H1 (cell line): Measurements from ENCODE around the gene CHCHD6. TPM values are rescaled to one million over a fixed set of nuclear protein-coding genes. Genes with fewer than 3 reads are reported as not detected.

Experiments
- CTCF ChIA-PET: fragments of 300-600 bp; sonication (Branson Sonifier 250); formaldehyde crosslinking; loops from one replicate; lab custom pipeline; 2021; ENCODE audit not compliant: partially characterized antibody; lab: Charles Lee
- POLR2A ChIA-PET: fragments of 300-600 bp; sonication (Branson Sonifier 250); formaldehyde crosslinking; loops from one replicate; lab custom pipeline; 2021; ENCODE audit warnings: inconsistent platforms; ENCODE audit not compliant: partially characterized antibody; lab: Charles Lee
- DNase-seq, 2 experiments: peaks; one replicate each; pipeline versions ENCODE4 v3.0.0 to v3.0.0-alpha.2; 2010 to 2022; ENCODE audit warnings: low spot score in 2 of 2, low read depth in 1 of 2, mixed read lengths in 1 of 2
- FAIRE-seq: peaks from 2 replicates; lab custom pipeline; 2011; peaks lifted over from hg19 to GRCh38; lab: Jason Lieb, UNC
- H2AFZ ChIP-seq: 2 replicates; pipeline ENCODE4 v1.8.1; 2012; ENCODE audit warnings: low read length, inconsistent platforms
- H2AK5ac ChIP-seq: 2 replicates; pipeline ENCODE4 v1.6.1; 2013; ENCODE audit warnings: low read depth, low read length
- H2BK120ac ChIP-seq: replicated peaks from 2 replicates; pipeline ENCODE3; 2013; ENCODE audit warnings: low read depth, low read length, inconsistent platforms
- H2BK12ac ChIP-seq: 2 replicates; pipeline ENCODE4 v1.6.1; 2013; ENCODE audit warnings: low read depth, low read length
- H2BK15ac ChIP-seq: 2 replicates; pipeline ENCODE4 v1.6.1; 2013; ENCODE audit warnings: low read length
- H2BK20ac ChIP-seq: 2 replicates; pipeline ENCODE4 v1.6.1; 2013; ENCODE audit warnings: low read length
- H2BK5ac ChIP-seq: 2 replicates; pipeline ENCODE4 v1.6.1; 2013; ENCODE audit warnings: low read depth, low read length
- H3K14ac ChIP-seq: 2 replicates; pipeline ENCODE4 v1.6.1; 2013; ENCODE audit warnings: inconsistent platforms; ENCODE audit not compliant: insufficient read length
- H3K18ac ChIP-seq: 2 replicates; pipeline ENCODE4 v1.6.1; 2013; ENCODE audit warnings: low read length; ENCODE audit errors: extremely low read depth
- H3K23ac ChIP-seq: 2 replicates; pipeline ENCODE4 v1.6.1; 2013; ENCODE audit warnings: inconsistent platforms; ENCODE audit not compliant: insufficient read length
- H3K23me2 ChIP-seq: 2 replicates; pipeline ENCODE4 v1.6.1; 2013; ENCODE audit warnings: low read depth, low read length
- H3K27ac ChIP-seq: 2 replicates; pipeline ENCODE4 v1.6.1; 2011; ENCODE audit warnings: low read depth, low read length, inconsistent platforms
- H3K27me3 ChIP-seq, 4 experiments: replicated peaks in 1 of 4; 1 replicate in 1 of 4; 2 replicates in 3 of 4; pipeline versions ENCODE4 v1.6.1 to v1.8.1; 2011 to 2013; ENCODE audit warnings: low read length in 3 of 4, mild to moderate bottlenecking in 3 of 4, inconsistent platforms in 2 of 4, mixed read lengths in 2 of 4, moderate library complexity in 1 of 4; ENCODE audit not compliant: control insufficient read depth in 3 of 4, insufficient read depth in 3 of 4; ENCODE audit errors: extremely low read depth in 1 of 4
- H3K36me3 ChIP-seq, 4 experiments: 2 replicates each; pipeline versions ENCODE4 v1.6.1 to v1.8.1; 2011 to 2013; ENCODE audit warnings: mild to moderate bottlenecking in 4 of 4, low read length in 3 of 4, moderate library complexity in 2 of 4, control low read depth in 1 of 4, inconsistent platforms in 1 of 4; ENCODE audit not compliant: insufficient read depth in 4 of 4, control insufficient read depth in 2 of 4
- H3K4ac ChIP-seq: replicated peaks from 2 replicates; pipeline ENCODE3; 2013; ENCODE audit warnings: low read length, low read depth, mixed read lengths, inconsistent platforms; ENCODE audit not compliant: insufficient read length
- H3K4me1 ChIP-seq, 4 experiments: replicated peaks in 1 of 4; 1 replicate in 1 of 4; 2 replicates in 3 of 4; pipeline versions ENCODE4 v1.6.1 to v1.8.1; 2011 to 2013; ENCODE audit warnings: low read length in 3 of 4, inconsistent platforms in 2 of 4, mixed read lengths in 1 of 4; ENCODE audit not compliant: insufficient read depth in 4 of 4, control insufficient read depth in 3 of 4
- H3K4me2 ChIP-seq, 2 experiments: 2 replicates each; pipeline versions ENCODE4 v1.6.1 to v1.8.1; 2011 to 2013; ENCODE audit warnings: low read depth in 2 of 2, low read length in 2 of 2, control low read depth in 1 of 2, inconsistent platforms in 1 of 2, mild to moderate bottlenecking in 1 of 2; ENCODE audit not compliant: insufficient read depth in 1 of 2
- H3K4me3 ChIP-seq, 4 experiments: fragments of 200-600, 300-600 bp in 1 of 4; sonication (generic), shearing (Covaris generic), sonication (Bioruptor Twin) in 1 of 4; 2 replicates each; pipeline versions ENCODE4 v1.5.1 to v1.8.1; 2011 to 2016; ENCODE audit warnings: low read length in 4 of 4, low read depth in 3 of 4, control low read depth in 2 of 4, inconsistent platforms in 2 of 4, mild to moderate bottlenecking in 2 of 4, mixed read lengths in 1 of 4, moderate library complexity in 1 of 4; ENCODE audit not compliant: insufficient read depth in 2 of 4; ENCODE audit errors: extremely low read depth in 1 of 4
- H3K56ac ChIP-seq: replicated peaks from 2 replicates; pipeline ENCODE3; 2013; ENCODE audit warnings: low read depth, mild to moderate bottlenecking, mixed read lengths, low read length, inconsistent platforms; ENCODE audit not compliant: insufficient read length
- H3K79me1 ChIP-seq: 2 replicates; pipeline ENCODE4 v1.6.1; 2013; ENCODE audit warnings: low read depth, low read length, control low read depth
- H3K79me2 ChIP-seq, 2 experiments: 2 replicates each; pipeline versions ENCODE4 v1.6.1 to v1.8.1; 2012 to 2013; ENCODE audit warnings: low read length in 2 of 2, mild to moderate bottlenecking in 2 of 2, inconsistent platforms in 1 of 2; ENCODE audit not compliant: insufficient read depth in 2 of 2, control insufficient read depth in 1 of 2
- H3K9ac ChIP-seq, 4 experiments: replicated peaks in 1 of 4; 1 replicate in 1 of 4; 2 replicates in 3 of 4; pipeline versions ENCODE4 v1.6.1 to v1.8.1; 2011 to 2013; ENCODE audit warnings: low read depth in 3 of 4, low read length in 3 of 4, control low read depth in 2 of 4, mild to moderate bottlenecking in 2 of 4, moderate library complexity in 2 of 4, inconsistent platforms in 1 of 4; ENCODE audit errors: extremely low read depth in 1 of 4
- H3K9me3 ChIP-seq, 2 experiments: 2 replicates each; pipeline versions ENCODE4 v1.6.1 to v1.8.1; 2012 to 2013; ENCODE audit warnings: mild to moderate bottlenecking in 2 of 2, moderate library complexity in 2 of 2, control low read depth in 1 of 2, inconsistent platforms in 1 of 2, low read depth in 1 of 2, low read length in 1 of 2, mixed read lengths in 1 of 2; ENCODE audit not compliant: insufficient read depth in 2 of 2
- H4K20me1 ChIP-seq, 2 experiments: replicated peaks in 1 of 2; 2 replicates each; pipeline versions ENCODE3 to v1.8.1; 2011 to 2013; ENCODE audit warnings: inconsistent platforms in 2 of 2, low read length in 2 of 2, mild to moderate bottlenecking in 1 of 2; ENCODE audit not compliant: insufficient read depth in 2 of 2, control insufficient read depth in 1 of 2
- H4K5ac ChIP-seq: 2 replicates; pipeline ENCODE4 v1.6.1; 2013; ENCODE audit warnings: low read length, low read depth, mixed read lengths, inconsistent platforms; ENCODE audit not compliant: insufficient read length
- H4K8ac ChIP-seq: 2 replicates; pipeline ENCODE4 v1.8.0; 2013; ENCODE audit warnings: mild to moderate bottlenecking, moderate library complexity, low read length, inconsistent platforms; ENCODE audit not compliant: insufficient read depth; ENCODE audit errors: extremely low read depth
- H4K91ac ChIP-seq: replicated peaks from 2 replicates; pipeline ENCODE3; 2013; ENCODE audit warnings: low read length, mixed read lengths, inconsistent platforms; ENCODE audit not compliant: insufficient read length
- CEBPB ChIP-seq: IDR thresholded peaks from 2 replicates; pipeline ENCODE4 v1.6.1; 2012; ENCODE audit warnings: low read depth, low read length
- NANOG ChIP-seq: IDR thresholded peaks from 2 replicates; pipeline ENCODE4 v1.6.1; 2011; ENCODE audit warnings: low read length, low read depth, mild to moderate bottlenecking, inconsistent platforms; ENCODE audit not compliant: insufficient read depth, poor library complexity, severe bottlenecking
- WGBS, 2 experiments: shearing (Covaris generic) in 1 of 2; methylation state at CpG; one replicate each; pipeline versions ENCODE4 v1.1.6 to v1.1.7; 2013 to 2015; ENCODE audit warnings: low lambda C conversion rate in 2 of 2, mixed read lengths in 2 of 2, inconsistent platforms in 1 of 2, low coverage in 1 of 2, missing lambda C conversion rate in 1 of 2; ENCODE audit not compliant: insufficient replicate concordance in 2 of 2, insufficient coverage in 1 of 2, insufficient read length in 1 of 2; ENCODE audit errors: extremely low coverage in 1 of 2, missing lambda C conversion rate in 1 of 2; 5-methylcytosine and 5-hydroxymethylcytosine counted together
- polyA plus RNA-seq, 7 experiments: library from polyadenylated mRNA; depleted of rRNA in 3 of 7; stranded (reverse) in 5 of 7; unstranded in 2 of 7; fragments of >200 nt in 5 of 7; fragments of 200-250 nt in 2 of 7; gene quantifications; 1 replicate in 5 of 7; 2 replicates in 1 of 7; 4 replicates in 1 of 7; pipeline versions ENCODE4 v1.2.1 to v1.2.3, GENCODE V29; 2011 to 2013; ENCODE audit warnings: missing spikeins in 2 of 7, mixed read lengths in 2 of 7
- total RNA-seq: library from RNA; stranded (reverse); fragmentation: NEBNext Ultra II Directional; extraction: Animal tissue kit (Norgen Biotek cat#: 25700); gene quantifications from 2 replicates; pipeline ENCODE4 v1.2.1, GENCODE V29; 2021

Gene CHCHD6
- total and polyA plus RNA-seq, 2 of the 8 experiments (the other 6 are each of a cell fraction or from before 2014, with no cell fraction given): 32.4 to 37.6 TPM

DNA sequence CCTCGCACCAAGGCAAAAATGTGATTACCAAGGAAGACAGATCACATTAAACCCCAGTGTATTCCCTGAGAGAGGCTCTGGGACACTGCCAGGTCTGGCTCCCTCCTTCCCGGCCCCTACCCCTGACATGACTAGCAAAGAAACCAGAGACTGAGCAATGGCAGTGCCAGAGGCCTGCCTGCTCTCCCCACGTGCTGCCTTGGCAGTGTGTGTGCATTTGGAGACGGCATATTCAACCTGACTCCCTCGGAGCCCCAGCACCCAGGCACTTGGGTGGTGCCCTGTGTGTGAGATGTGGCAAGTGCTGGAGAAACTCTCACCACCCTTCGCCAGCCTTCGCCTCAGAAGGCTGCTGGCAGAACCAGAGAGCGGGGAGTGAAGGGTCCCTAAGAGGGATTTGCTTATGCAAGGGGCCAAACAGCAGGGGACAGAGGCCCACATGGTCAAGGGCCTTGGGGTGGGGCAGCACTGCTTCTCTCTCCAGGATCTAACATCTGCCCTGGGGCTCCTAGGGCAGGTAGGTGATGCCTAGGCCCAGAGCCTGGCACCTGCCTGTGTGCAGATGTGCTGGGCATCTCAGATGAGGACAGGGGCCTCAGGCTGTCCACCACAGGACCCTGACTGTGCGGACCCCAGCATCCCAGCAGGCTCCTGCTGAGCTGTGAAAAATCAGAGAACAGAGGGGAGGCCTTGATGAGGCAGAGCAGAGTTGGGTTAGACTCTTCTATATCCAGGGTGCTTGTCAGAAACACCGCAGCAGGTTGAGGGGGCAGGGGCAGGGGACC lies 255.3 kb downstream of the CHCHD6 start:
- H3K18ac ChIP-seq: no peak overlapping the region
- H3K4me3 ChIP-seq: no peak overlapping the region
- 86% methylated on average over 10 of the region's 10 CpGs; no CpG with 5 or more reads in 1 of the 2 experiments for WGBS, 2 experiments
- H3K27me3 ChIP-seq: no peaks in the 10 kb centered on the region; a peak in 1 of 7 replicates
- H4K5ac ChIP-seq: no peak overlapping the region
- H3K36me3 ChIP-seq: no peaks in the 10 kb centered on the region; a peak in 1 of 8 replicates
- TF ChIP-seq NANOG (no peak), CEBPB (no peak)
- H2BK20ac ChIP-seq: no peak overlapping the region
- H3K23me2 ChIP-seq: no peaks in the 10 kb centered on the region
- H2BK5ac ChIP-seq: no peak overlapping the region; the same call in 1 of the 2 replicates
- no peak overlapping the region; the same call in 1 of the 2 replicates for H2BK12ac ChIP-seq
- no peak overlapping the region for H2AK5ac ChIP-seq
- peaks cover 0 to 3% of the 10 kb centered on the region in 2 experiments for H4K20me1 ChIP-seq
- no peak overlapping the region for H3K27ac ChIP-seq
- H4K91ac ChIP-seq: no peak overlapping the region
- ChIA-PET CTCF (interaction anchor here (0.7 to 1.8 kb wide), 5 partner anchors 7 to 279 kb away, joined by 3 to 8 read pairs (median 3); no protein-coding TSS in a partner anchor), POLR2A (no interaction called here)
- H2BK120ac ChIP-seq: no peak overlapping the region
- no peak overlapping the region for H3K9ac ChIP-seq
- no peak overlapping the region for H3K4me2 ChIP-seq
- no peak overlapping the region for H4K8ac ChIP-seq
- no peaks in the 10 kb centered on the region for H3K79me2 ChIP-seq
- no peak overlapping the region for H3K14ac ChIP-seq
- no peaks in the 10 kb centered on the region for H3K9me3 ChIP-seq
- no peak overlapping the region for H3K23ac ChIP-seq
- no peak for FAIRE-seq
- no peak overlapping the region for H3K4ac ChIP-seq
- DNase-seq: no peak
- H2BK15ac ChIP-seq: no peak overlapping the region
- H3K4me1 ChIP-seq: peaks cover 0 to 8% (median 7%) of the 10 kb centered on the region in 4 experiments; a peak in 3 of 7 replicates
- H3K56ac ChIP-seq: no peak overlapping the region
- no peak overlapping the region for H2AFZ ChIP-seq
- no peaks in the 10 kb centered on the region for H3K79me1 ChIP-seq
